Kidney glomerular epithelial cell (primary cell): ENCODE results near the gene PPM1A.
"Not testable (repeated sequence)": the region's sequence is repeated elsewhere in the genome, so short reads cannot be mapped to it uniquely, and the experiment has no call there.

ENCODE experiments used
- DNase-seq: peaks from one replicate; lab custom pipeline; 2025; lab: John Stamatoyannopoulos, UW

Gene PPM1A

DNA sequence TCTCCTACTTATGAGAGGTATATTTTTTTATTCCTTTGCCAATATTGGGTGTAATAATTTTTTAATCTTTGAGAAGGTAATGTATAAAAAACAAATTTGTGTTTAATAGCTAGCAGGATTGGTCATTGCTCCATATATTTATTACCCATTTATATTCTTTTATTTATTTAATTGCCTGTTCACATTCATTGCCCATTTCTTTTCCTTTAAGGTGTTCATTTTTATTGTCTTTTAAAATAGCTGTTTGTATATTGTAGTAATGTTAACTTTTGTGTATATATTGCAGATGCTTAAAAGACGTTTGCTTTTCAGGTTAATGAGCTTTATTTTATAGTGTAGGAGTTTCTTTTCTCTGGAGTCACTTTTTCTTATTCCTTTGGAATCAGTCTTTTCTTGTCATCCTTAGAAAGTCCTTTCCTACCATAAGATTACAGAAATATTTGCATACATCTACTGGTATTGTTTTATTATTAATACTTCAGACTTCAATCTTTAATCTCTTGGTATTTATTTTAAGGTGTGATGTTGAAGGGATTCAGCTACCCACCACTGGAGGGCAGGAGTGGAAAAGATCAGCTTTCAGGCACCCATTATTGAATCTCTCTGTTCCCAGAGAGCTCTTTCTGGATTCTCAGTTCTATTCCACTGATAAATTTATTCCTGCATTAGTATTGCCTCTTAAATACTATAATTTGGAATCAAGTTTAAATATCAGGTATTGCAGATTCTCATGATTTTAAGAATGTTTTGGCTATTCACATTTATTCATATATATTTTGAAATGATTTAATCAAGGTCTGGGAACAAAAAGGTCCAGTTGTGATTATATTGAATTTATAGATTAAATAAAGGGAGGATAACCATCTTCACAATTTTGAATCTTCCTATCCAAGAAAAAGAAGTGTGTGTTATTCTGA is 17.3 kb downstream of the PPM1A start:
- DNase-seq = no peak

DNA sequence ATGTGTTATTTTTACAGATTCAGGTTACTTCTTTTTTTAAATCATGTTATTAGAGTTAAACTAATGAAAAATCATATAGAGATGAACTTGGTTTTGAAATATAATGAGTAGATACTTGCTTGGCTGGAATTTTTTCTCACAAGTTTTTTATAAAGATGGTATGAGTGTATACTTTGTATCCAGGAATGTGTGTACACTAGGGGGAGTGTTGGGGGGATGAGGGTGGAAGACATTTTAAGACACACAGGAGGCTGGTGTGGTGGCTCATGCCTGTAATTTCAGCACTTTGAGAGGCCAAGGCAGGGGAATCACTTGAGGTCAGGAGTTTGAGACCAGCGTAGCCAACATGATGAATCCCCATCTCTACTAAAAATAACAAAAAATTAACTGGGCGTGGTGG is 23.2 kb downstream of the PPM1A start:
- DNase-seq = no peak

DNA sequence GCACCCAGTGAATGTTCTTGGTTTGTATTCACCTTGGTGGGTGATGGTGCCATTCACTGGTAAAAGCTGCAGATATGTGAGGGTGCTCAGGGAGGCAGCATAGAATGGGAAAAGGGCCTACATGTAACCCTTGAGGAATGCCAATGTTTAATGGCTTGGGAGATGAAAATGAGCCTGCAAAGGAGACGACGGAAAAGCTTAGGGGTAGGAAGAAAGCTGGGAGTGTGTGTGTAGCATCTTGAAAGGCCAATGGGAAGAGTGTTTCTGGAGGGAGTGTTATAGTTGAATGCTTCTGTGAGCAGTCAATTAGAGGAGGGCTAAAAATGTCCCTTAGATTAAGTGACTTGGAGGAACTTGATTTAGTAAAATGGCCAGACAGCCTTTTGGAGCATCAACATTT is 24.9 kb downstream of the PPM1A start:
- no peak for DNase-seq

DNA sequence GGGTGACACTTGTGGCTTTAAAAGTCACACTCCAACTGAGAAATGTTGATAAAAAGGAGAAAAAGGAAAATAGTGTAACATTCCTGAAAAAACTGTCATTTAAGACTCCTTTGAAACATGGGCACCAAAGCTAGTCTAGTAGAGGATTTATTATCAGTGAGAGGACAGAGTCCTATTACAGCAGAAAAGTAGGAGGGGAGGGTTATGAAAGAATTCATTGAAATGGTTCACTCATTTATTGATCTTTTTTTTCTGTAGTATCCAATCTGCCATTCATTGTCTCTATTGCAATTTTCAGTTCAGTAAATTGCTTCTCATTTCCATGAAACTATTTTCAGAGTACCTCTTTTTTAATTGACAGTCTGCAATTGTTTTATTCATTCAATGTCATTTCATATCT is 25.4 kb downstream of the PPM1A start:
- DNase-seq = no peak

DNA sequence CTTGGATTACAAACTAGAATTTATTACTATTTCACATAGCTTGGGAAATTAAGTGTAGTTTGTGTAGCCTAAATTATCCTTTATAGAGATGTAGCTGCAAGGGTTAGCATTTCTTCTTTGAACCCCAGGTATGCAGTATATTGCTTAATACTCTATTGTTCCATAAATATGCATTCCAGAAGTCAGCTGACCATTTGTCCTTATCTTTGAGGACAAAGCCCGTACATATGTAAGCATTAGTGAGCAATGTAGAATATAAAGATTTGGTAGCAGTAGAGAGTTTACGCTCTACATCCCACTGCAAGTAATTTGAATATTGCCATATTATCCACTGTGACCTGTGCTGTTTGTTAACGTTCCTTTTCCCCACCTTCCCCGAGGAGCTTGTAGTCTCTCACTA is 26.9 kb downstream of the PPM1A start:
- no peak for DNase-seq

DNA sequence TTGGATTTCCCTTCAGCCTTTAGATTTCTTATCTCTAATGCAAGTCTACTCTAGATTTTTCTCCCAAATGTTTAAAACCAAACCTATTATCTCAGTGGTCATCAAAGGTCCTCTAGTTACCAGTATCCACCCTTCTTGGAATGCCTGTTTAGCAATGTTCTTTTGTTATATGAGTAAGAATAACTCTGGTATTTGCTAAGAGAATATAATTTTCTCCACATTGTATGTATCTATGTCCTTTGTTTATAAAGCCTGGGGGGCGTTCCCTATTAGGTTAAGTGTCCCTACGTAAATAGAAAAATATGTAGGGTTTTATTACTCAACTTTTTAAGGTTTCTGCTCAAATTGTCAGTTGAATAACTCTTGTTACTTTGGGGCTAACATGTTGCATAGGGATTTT is 27.3 kb downstream of the PPM1A start:
- no peak for DNase-seq

DNA sequence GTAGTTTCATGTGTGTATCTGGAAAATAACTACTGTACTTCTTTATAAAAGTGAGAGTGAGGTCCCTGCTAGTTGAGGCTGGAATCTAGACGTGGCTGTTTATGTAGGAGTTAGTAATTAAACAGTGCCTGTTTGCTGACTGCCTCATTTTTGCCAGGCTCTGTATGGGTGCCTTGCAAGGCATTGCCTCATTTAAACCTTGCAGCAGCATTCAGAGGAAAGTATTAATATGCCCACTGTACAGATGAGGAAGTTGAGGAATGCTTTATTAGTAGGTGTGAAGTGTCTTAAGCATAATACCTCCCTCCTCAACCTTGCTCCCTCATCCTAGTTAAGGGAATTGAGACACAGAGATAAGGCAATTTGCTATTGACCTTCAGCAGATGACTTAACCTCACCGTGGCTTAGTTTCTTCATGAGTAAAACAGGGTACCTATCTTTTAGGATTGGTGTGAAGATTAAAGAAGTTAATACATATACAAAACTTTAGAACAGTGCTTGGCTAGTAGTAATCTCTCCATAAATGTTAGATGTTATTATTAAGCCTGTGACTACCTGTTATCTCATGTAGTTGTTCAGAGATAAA is 28.7 kb downstream of the PPM1A start:
- no peak for DNase-seq

DNA sequence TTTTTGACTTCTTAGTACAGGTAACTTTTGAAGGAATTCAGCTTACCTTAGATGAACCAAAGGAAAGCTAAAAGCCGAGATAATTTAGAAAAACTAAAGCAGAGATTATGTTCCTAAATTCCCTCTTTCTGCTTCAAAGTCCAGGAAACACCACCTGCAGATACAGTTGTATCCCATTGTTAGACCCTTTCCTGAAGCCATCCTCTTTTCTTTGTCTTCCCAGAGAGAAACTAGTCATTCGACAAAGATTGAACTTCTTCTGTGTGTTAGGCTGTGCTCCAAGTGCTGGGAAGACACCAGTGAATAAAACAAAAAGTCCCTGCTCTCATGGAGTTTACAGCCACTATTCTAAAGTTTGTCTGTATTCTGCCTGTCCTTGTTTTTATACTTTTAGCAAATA is 29.3 kb downstream of the PPM1A start:
- DNase-seq = no peak

DNA sequence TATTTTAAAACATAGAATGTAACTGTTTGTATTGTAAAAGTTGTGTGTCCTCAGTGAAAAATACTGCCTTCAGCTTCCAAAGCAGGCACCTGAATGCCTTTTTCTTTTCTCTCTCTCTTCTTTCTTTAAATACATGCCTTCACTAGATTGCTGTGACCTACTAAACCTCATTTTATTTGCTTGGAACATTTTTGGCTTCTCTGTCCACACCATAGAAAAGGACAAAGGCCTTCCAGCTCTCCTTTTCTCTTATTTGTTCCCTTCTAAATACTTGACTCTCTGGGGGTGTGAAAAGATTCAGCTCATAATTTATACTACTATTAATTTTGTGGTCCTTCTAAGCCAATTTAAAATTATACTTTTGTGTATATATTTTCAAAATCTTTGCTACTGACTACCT is 38.4 kb downstream of the PPM1A start:
- no peak for DNase-seq

DNA sequence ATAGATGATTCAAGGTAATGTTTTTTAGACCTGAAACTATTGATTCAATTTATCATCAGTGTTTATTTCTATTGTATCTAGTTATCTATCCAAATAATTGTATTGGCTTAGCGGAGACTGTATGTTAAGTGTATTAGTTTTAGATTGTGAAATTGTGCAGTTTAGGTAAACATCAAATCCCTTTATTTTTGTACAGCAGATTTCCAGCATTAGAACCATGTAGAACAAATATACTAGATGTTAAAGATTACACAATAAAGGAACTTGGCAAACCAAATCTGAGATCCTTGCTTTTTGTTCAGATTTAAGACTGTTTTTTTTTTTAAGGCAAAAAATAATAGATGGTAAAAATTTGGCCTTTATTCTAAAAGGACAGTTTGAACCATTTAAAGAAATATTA is 39.3 kb downstream of the PPM1A start:
- DNase-seq = no peak

DNA sequence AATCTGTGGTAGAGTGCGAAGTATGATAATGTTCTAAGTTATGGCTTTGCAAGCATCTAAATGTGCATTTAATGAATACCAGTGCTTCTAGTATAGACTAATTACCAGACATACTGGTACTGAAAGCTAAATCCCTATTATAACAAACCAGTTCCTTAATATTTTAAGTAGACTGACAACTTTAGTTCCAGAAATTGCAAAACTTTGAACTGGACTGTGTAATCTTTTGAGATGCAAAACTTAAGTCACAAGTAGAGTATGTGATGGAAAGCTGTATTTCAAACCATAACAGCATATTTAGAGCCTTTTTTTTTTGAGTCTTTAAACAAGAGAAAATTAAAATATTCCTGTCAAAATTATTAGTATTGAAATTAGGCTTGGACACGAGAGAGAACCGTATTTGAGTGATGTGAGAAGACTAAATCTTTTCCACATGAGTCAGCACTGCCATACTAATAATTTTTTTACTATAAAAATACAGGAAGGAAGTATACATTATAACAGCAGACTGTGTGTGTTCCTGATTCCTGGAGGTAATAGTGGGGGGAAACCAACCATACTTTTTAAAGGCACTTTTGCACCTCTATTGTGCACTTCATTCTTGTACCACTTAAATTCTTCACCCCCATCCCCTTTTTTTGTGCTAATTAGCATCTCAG is 45.5 kb downstream of the PPM1A start:
- DNase-seq = no peak

DNA sequence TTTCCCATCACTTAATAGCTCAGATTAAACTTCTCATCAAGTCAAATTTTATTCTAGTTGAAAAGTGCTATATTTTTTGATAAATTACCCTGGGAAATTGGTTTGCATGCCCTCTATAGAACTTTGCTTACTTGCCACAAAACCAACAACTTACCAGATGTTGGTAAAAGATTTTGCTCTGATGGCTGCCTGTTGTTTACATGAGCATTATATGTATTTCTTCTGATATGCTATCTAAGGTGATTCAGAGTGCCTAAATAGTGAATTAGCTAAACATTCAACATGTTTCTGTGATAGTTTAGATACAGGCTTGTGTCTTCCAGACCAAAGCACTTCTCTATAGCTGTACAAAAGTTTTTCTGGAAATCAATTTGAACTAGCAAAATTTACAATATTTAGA is 51.0 kb downstream of the PPM1A start:
- DNase-seq = no peak

DNA sequence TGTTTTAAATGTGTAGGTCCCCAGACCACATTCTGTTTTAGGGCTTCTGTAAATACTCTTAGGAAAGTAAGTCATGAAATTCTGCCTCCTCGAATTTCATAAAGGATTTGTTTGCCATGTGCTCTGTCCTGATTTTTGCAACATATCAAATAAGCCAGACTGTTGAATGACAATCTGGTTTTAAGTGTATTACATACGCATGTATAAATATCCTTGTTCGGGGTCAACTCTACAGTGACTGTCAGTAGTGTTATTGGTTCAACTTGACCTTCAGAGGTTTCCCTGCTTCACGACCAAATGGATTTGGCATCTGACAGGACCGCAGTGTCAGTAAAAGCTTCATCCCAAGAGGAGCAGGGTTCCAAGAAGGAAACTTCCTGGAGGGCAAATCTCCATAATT is 52.7 kb downstream of the PPM1A start:
- DNase-seq = no peak

DNA sequence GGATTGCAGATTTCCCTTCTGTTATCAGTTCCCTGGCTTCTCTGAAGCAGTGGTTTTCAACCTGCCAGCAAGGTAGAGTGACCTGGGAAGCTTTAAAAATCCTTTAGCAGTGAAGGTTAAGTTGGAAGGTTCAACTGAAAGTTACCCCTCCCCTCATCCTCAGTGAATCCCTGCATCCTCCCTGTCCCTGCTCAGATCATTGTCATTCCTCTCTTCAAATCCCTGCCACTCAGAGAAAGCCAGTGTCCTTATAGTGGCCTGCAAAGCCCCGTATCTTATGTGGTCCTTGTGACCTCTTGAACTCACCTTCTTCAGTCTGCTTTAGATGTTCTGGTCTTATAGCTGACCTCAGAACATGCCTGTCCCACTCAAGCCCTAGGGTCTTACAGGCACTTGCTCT is 53.6 kb downstream of the PPM1A start:
- no peak for DNase-seq

DNA sequence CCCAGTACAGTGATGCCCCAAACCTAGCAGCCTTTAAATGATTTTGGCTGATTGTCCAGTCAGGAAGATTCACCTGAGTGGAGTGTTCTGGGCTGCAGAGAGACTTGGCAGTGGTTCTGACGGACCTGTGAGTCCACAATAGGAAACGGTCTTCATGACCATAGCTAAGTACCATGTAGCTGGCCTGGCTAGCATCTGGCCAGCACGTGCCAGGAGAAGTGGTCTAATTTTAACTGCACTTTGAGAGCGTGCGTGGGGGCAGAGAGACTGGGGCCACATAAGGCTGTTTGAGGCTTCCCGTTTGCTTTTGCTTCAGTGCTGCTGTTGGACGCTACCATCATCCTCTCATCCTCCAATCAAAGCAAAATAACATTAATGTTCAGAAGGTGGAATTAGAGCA is 54.7 kb downstream of the PPM1A start:
- DNase-seq = no peak

DNA sequence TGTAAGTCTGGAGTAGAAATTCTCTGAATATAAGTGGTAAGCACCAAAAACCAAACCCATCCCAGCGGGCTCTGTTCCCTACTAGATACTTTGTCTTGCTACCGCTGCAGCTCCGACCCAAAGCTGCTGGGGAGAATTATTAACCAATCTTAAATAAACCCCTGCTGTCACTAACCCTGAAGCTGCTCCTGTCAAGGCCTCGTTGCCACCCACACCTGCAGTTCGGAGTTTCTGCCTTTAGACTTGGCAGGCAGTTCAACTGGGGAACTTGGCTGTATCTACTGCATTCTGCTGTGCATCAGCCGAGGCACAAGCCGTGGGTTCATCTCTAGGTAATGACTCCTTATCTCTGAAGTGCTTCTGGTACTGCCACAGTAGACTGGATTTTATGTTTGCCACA is 55.5 kb downstream of the PPM1A start:
- no peak for DNase-seq

DNA sequence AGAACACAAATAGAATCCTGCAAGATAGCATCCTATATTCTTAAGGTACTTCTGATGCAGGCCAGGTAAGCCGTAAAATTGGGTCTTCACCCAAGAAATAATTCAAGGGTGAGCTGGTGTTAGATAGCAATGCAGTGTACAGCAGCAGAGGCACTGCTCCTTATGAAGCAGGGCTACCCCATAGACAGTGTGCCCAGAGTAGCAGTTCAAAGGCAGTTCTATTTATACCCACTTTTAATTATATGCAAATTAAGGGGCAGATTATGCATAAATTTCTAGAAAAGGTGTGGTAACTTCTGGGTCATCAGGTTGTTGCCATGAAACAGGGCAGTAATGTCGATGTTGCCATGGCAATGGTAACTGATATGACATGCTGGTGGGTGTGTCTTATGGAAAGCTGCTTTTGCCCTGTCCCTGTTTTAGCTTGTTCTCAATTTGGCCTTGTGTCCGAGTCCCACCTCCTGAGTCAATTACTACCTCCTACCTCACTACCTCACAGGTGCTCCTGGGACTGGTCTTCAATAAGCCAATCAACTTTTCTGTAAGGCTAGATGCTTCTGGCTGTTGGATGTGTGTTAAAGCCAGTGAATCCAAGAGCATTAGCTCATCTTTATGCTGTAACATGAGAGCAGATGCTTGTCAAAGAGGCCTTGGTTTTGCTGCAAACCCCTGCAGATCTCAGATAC is 61.0 kb downstream of the PPM1A start:
- no peak for DNase-seq

DNA sequence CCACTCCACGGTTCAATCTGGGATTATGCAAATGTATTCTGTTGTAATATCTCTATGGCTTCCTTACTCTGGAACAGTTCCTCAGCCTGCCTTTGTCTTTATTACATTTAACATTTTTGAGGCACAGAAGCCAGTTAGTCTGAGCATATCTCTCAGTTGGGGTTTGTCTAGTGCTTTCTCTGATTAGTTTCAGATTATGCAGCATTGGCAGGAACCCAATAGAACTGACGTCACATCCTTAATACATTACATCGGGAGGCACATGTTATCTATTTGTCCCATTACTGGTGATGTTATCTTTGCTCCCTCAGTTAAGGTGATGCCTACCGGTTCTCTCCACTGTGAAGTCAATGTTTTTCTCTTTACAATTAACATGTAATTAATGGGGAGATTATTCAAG is 62.4 kb downstream of the PPM1A start:
- DNase-seq = no peak

DNA sequence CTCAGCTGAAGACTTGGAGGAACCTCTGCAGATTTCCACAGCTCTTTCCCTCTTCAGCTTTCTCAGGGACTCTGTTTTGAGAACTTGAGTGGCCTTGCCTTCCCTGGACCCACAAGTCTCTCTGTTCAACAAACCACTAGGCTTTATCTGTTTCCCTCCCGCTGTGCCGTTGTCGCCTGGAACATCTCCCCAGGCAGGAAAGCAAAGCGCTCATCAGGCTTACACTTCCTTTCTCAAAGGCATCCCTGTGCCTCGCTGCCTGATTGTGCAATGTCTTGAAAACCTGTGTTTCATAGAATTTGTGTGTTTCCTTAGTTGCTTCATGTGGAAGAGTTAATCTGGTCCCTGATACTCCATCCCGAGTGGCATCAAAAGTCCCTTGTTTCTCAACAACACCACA is 64.1 kb downstream of the PPM1A start:
- DNase-seq = no peak

DNA sequence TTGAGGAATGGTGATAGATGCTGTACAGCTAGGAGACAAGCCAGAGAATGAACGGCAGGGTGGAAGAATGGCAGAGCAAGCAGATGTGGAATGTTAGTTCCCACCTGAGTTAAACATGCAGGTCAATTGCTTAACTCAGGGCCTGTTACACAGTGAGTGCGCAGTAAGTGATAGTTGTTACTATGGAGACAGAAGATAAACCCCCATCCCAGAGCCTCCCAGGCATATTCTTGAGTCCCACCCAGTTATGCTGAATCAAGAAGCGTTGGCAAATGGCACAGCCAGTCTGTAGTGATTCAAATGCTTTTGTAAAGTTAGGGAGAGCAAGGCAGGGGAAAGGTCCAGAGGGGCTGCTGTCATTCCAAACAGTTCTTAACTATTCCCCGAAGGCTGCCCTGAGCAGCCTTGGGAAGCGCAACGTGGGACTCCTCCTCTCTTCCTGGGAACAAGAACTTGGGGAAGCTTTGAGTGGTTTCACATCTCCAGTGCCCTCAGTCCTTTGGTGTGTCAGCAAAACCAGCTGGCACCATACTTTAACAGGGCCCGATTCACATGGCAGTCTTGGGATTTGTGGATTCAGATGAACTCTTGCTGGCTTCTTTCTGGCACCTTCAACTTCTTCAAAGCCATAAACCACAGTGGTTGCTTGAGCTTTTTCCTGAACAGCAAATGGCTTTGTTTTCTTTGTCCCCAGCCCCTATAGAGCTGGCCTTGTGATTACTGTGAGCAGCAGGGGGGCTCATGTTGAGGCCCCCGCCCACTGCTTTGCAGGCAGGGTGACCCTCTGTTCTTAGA is 66.4 kb downstream of the PPM1A start:
- no peak for DNase-seq

DNA sequence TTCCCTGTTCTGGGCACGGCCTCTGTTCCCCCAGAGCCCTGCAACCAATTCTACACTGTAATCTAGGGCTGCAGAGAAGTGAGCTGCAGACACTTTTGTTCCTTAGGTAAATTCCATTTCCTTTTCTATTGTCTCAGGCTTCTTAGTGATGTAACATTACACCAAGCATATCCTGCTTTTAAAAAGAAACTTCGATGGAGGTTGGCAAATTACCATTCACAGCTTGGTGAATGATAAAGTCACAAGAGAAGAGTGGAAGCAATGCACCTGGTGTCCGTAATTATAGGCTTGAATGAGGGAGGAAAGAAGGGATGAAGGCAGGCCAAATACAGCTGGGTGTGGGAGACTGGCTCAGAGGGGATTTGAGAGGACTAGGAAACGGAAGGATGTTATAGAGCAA is 68.6 kb downstream of the PPM1A start:
- no peak for DNase-seq

DNA sequence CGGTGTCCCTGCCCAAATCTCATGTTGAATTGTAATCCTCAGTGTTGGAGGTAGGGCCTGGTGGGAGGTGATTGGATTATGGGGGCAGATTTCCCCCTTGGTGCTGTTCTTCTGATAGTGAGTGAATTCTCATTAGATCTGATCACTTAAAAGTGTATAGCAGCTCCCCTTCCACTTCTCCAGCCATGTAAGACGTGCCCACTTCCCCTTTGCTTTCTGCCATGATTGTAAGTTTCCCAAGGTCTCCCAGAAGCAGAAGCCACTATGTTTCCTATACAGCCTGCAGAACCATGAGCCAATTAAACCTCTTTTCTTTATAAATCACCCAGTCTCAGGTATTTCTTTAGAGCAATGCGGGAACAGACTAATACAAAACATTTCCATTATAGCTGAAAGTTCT is 71.8 kb downstream of the PPM1A start:
- DNase-seq = not testable (repeated sequence)
